ENCODE data around the gene RASGRF2.

DNA sequence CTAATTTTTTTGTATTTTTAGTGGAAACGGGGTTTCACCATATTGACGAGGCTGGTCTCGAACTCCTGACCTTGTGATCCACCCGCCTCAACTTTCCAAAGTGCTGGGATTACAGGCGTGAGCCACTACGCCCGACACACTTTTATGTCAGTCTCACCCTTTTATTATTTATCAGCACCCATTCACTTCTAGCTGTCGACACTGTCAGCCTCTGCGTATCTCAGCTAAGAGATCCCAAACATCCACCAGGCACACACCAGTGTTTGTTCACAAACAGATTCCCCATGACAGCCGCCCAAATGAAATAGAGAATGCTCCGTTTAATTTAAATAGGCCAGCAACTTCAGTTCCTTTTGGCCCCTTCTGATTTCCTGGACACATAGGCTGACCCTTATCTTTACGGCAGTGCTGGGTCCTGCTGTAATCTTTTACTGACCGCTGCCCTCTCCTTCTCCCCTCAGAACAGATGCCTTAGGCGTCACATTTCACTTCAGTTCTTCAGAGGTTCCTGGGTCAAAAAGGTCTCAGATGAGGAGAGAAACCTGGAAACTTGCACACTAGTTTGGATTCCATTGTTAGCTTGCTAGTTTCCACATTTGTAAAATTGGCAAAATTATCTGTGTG lies 229.8 kb downstream of the RASGRF2 start:
- TF ChIP-seq HDAC2 (IDR thresholded peaks at IDR 0.05) (no peak), POLR2A (IDR thresholded peaks at IDR 0.05; ENCODE audit: low read length) (no peak), JUN (IDR thresholded peaks at IDR 0.05) (no peak), POLR2AphosphoS2 (conservative IDR thresholded peaks at IDR 0.05; ENCODE audit: low read length) (no peak), MYC (IDR thresholded peaks at IDR 0.05; ENCODE audit: borderline replicate concordance, low read length) (no peak), CTCF (IDR thresholded peaks at IDR 0.05) (no peak), EP300 (IDR thresholded peaks at IDR 0.05) (no peak), REST (IDR thresholded peaks at IDR 0.05) (no peak)

Data from A549 (cell line).